HEK293T (cell line): ENCODE results near the gene DNAH14.

ENCODE experiments used
- CTCF ChIA-PET: fragments of 350-600 bp; formaldehyde crosslinking; extraction: SDS; loops from one replicate; lab custom pipeline; 2021; ENCODE audit warnings: antibody characterized with exemption, inconsistent platforms; lab: Yijun Ruan, JAX
- POLR2A ChIA-PET: fragments of 350-600 bp; formaldehyde crosslinking; extraction: SDS; loops from one replicate; lab custom pipeline; 2020; ENCODE audit warnings: antibody characterized with exemption, inconsistent platforms; lab: Yijun Ruan, JAX
- DNase-seq: peaks from one replicate; pipeline ENCODE4 v3.0.0; 2012; ENCODE audit warnings: mixed read lengths; ENCODE audit errors: extremely low spot score
- ARNT ChIP-seq: fragments of 450-650 bp; IDR thresholded peaks from 2 replicates; pipeline ENCODE4 v1.6.1; 2017; ENCODE audit warnings: mild to moderate bottlenecking
- BHLHE40 ChIP-seq: fragments of 450-650 bp; IDR thresholded peaks from 2 replicates; pipeline ENCODE4 v1.6.1; 2016; ENCODE audit warnings: mild to moderate bottlenecking, moderate library complexity, borderline replicate concordance
- CTBP1 ChIP-seq: fragments of 450-650 bp; IDR thresholded peaks from 2 replicates; pipeline ENCODE4 v1.6.1; 2016; ENCODE audit warnings: borderline replicate concordance
- ELF4 ChIP-seq: fragments of 450-650 bp; IDR thresholded peaks from 2 replicates; pipeline ENCODE4 v1.6.1; 2017; ENCODE audit warnings: antibody characterized with exemption
- FOXA1 ChIP-seq: fragments of 450-650 bp; IDR thresholded peaks from 2 replicates; pipeline ENCODE4 v1.6.1; 2016; ENCODE audit warnings: mild to moderate bottlenecking
- FOXK2 ChIP-seq: fragments of 450-650 bp; IDR thresholded peaks from 2 replicates; pipeline ENCODE4 v1.6.1; 2016; ENCODE audit warnings: mild to moderate bottlenecking
- FOXM1 ChIP-seq: fragments of 450-650 bp; IDR thresholded peaks from 2 replicates; pipeline ENCODE4 v1.6.1; 2017; ENCODE audit warnings: mild to moderate bottlenecking, borderline replicate concordance
- HDGF ChIP-seq: fragments of 450-650 bp; IDR thresholded peaks from 2 replicates; pipeline ENCODE4 v1.6.1; 2017; ENCODE audit warnings: antibody characterized with exemption, borderline replicate concordance
- L3MBTL2 ChIP-seq: fragments of 450-650 bp; conservative IDR thresholded peaks from 2 replicates; pipeline ENCODE4 v1.6.1; 2016; ENCODE audit warnings: mild to moderate bottlenecking
- LEF1 ChIP-seq: fragments of 450-650 bp; IDR thresholded peaks from 2 replicates; pipeline ENCODE4 v1.6.1; 2017; ENCODE audit warnings: mild to moderate bottlenecking, borderline replicate concordance
- NFRKB ChIP-seq: fragments of 450-650 bp; IDR thresholded peaks from 2 replicates; pipeline ENCODE4 v1.6.1; 2016; ENCODE audit warnings: mild to moderate bottlenecking, moderate library complexity
- PKNOX1 ChIP-seq: fragments of 450-650 bp; IDR thresholded peaks from 2 replicates; pipeline ENCODE4 v1.6.1; 2016
- SP1 ChIP-seq: fragments of 450-650 bp; IDR thresholded peaks from 2 replicates; pipeline ENCODE4 v1.6.1; 2017
- SUZ12 ChIP-seq: fragments of 450-650 bp; IDR thresholded peaks from 2 replicates; pipeline ENCODE4 v1.6.1; 2016; ENCODE audit warnings: mild to moderate bottlenecking
- TARDBP ChIP-seq: fragments of 450-650 bp; IDR thresholded peaks from 2 replicates; pipeline ENCODE4 v1.6.1; 2016
- ZNF384 ChIP-seq: fragments of 450-650 bp; IDR thresholded peaks from 2 replicates; pipeline ENCODE4 v1.6.1; 2016

DNAH14 gene

GRCh38 chr1:225360119-225360518, 430.6 kb downstream of the DNAH14 start:
- ChIA-PET POLR2A (no interaction called here), CTCF (no interaction called here)
- TF ChIP-seq SP1, result no peak
- no peak for DNase-seq

GRCh38 chr1:225361176-225361575, 431.7 kb downstream of the DNAH14 start:
- CTCF ChIA-PET, result no interaction called here
- POLR2A ChIA-PET, result no interaction called here
- no peak for DNase-seq
- no peak for TF ChIP-seq LEF1
- no peak for TF ChIP-seq L3MBTL2
- TF ChIP-seq FOXM1, result no peak
- TF ChIP-seq NFRKB, result no peak
- no peak for TF ChIP-seq CTBP1
- no peak for TF ChIP-seq SUZ12
- TF ChIP-seq ARNT, result no peak
- no peak for TF ChIP-seq ZNF384
- no peak for TF ChIP-seq TARDBP
- TF ChIP-seq ELF4, result no peak
- no peak for TF ChIP-seq HDGF

- TF ChIP-seq LEF1 (no peak), TARDBP (no peak), SP1 (no peak), L3MBTL2 (no peak), HDGF (no peak), BHLHE40 (no peak), CTBP1 (no peak), FOXK2 (no peak), ZNF384 (no peak), ELF4 (no peak), FOXA1 (no peak)
- ChIA-PET CTCF (no interaction called here), POLR2A (no interaction called here)
- DNase-seq, result no peak
Observed at GRCh38 chr1:225362805-225363204, 433.3 kb downstream of the DNAH14 start.

GRCh38 chr1:225364439-225364838, 435.0 kb downstream of the DNAH14 start:
- DNase-seq, result no peak
- TF ChIP-seq SUZ12 (no peak), LEF1 (no peak)
- ChIA-PET CTCF (no interaction called here), POLR2A (no interaction called here)

GRCh38 chr1:225366018-225366417, 436.5 kb downstream of the DNAH14 start:
- ChIA-PET CTCF (interaction anchor here (0.6 kb wide), 1 partner anchor 46 kb away, joined by 3 read pairs; no protein-coding TSS in a partner anchor), POLR2A (interaction anchor here (0.7 kb wide), 1 partner anchor 61 kb away, joined by 3 read pairs; no protein-coding TSS in a partner anchor)
- no peak for DNase-seq
- TF ChIP-seq SUZ12, result no peak
- TF ChIP-seq SP1, result no peak
- TF ChIP-seq NFRKB, result no peak
- TF ChIP-seq L3MBTL2, result no peak
- no peak for TF ChIP-seq FOXK2
- no peak for TF ChIP-seq HDGF
- no peak for TF ChIP-seq BHLHE40
- TF ChIP-seq PKNOX1, result no peak
- no peak for TF ChIP-seq CTBP1
- no peak for TF ChIP-seq ZNF384
- TF ChIP-seq ARNT, result no peak
- no peak for TF ChIP-seq FOXM1
- no peak for TF ChIP-seq FOXA1

- CTCF ChIA-PET, result interaction anchor here (0.6 kb wide), 1 partner anchor 46 kb away, joined by 3 read pairs; no protein-coding TSS in a partner anchor
- POLR2A ChIA-PET, result interaction anchor here (0.7 to 0.9 kb wide), 2 partner anchors 11 to 60 kb away, joined by 3 read pairs; no protein-coding TSS in a partner anchor
- TF ChIP-seq SP1 (no peak), ELF4 (0 out of 2 replicates have a peak, but pooled peaks have one; percentile 7)
- DNase-seq, result no peak
Observed at GRCh38 chr1:225366552-225366951, 437.1 kb downstream of the DNAH14 start.

GRCh38 chr1:225368036-225368552, 438.6 kb downstream of the DNAH14 start:
- ChIA-PET CTCF (interaction anchor here (0.7 kb wide), 1 partner anchor 12 kb away, joined by 7 read pairs; no protein-coding TSS in a partner anchor), POLR2A (interaction anchor here (0.6 kb wide), 1 partner anchor 11 kb away, joined by 3 read pairs; no protein-coding TSS in a partner anchor)
- DNase-seq, result no peak
- TF ChIP-seq TARDBP, result no peak
- no peak for TF ChIP-seq HDGF
- no peak for TF ChIP-seq PKNOX1
- no peak for TF ChIP-seq SUZ12
- no peak for TF ChIP-seq ARNT
- TF ChIP-seq BHLHE40, result no peak
- TF ChIP-seq CTBP1, result no peak
- TF ChIP-seq L3MBTL2, result no peak; the same call in 1 of the 2 replicates
- TF ChIP-seq NFRKB, result no peak
- TF ChIP-seq ELF4, result no peak
- TF ChIP-seq LEF1, result no peak
- no peak for TF ChIP-seq SP1
- TF ChIP-seq FOXM1, result no peak
- no peak for TF ChIP-seq FOXA1
- no peak for TF ChIP-seq FOXK2
- no peak for TF ChIP-seq ZNF384
